H9 (cell line): ENCODE measurements around the gene MAP1B. TPM values are rescaled to one million over a fixed set of nuclear protein-coding genes. Genes with fewer than 3 reads are reported as not detected.

Experiments used
- DNase-seq: peaks from one replicate; pipeline ENCODE4 v3.0.0-alpha.2; 2017
- H2AFZ ChIP-seq: one replicate; pipeline ENCODE4 v1.6.1; 2013; ENCODE audit warnings: mild to moderate bottlenecking, low read length, control low read depth, moderate library complexity
- H2AK5ac ChIP-seq: 2 replicates; pipeline ENCODE4 v1.6.1; 2013; ENCODE audit warnings: low read length, control low read depth, mixed read lengths; ENCODE audit not compliant: insufficient read length
- H2BK120ac ChIP-seq: one replicate; pipeline ENCODE4 v1.6.1; 2013; ENCODE audit warnings: low read depth, mild to moderate bottlenecking, low read length, control low read depth, inconsistent platforms; ENCODE audit not compliant: poor library complexity, severe bottlenecking
- H2BK12ac ChIP-seq: 2 replicates; pipeline ENCODE4 v1.6.1; 2013; ENCODE audit warnings: low read length, control low read depth, mixed read lengths, low read depth; ENCODE audit not compliant: insufficient read length
- H2BK15ac ChIP-seq: 2 replicates; pipeline ENCODE4 v1.6.1; 2013; ENCODE audit warnings: low read depth, low read length, control low read depth
- H2BK20ac ChIP-seq: one replicate; pipeline ENCODE4 v1.6.1; 2013; ENCODE audit warnings: low read depth, mild to moderate bottlenecking, low read length, control low read depth, inconsistent platforms; ENCODE audit not compliant: poor library complexity, severe bottlenecking
- H2BK5ac ChIP-seq: 2 replicates; pipeline ENCODE4 v1.6.1; 2013; ENCODE audit warnings: low read length, control low read depth, mixed read lengths; ENCODE audit not compliant: insufficient read length
- H3K14ac ChIP-seq: 2 replicates; pipeline ENCODE4 v1.6.1; 2013; ENCODE audit warnings: low read length, control low read depth; ENCODE audit not compliant: insufficient read depth
- H3K18ac ChIP-seq: 2 replicates; pipeline ENCODE4 v1.6.1; 2013; ENCODE audit warnings: low read depth, mild to moderate bottlenecking, mixed read lengths, low read length, control low read depth; ENCODE audit not compliant: insufficient read length
- H3K23ac ChIP-seq: 2 replicates; pipeline ENCODE4 v1.6.1; 2013; ENCODE audit warnings: low read length, control low read depth, mixed read lengths, low read depth; ENCODE audit not compliant: insufficient read length
- H3K23me2 ChIP-seq: 2 replicates; pipeline ENCODE4 v1.6.1; 2013; ENCODE audit warnings: low read depth, mild to moderate bottlenecking, mixed read lengths, low read length, control low read depth; ENCODE audit not compliant: insufficient read length, poor library complexity, severe bottlenecking
- H3K27ac ChIP-seq: 2 replicates; pipeline ENCODE4 v1.5.1; 2013; ENCODE audit warnings: low read length, control low read depth, mixed read lengths, low read depth; ENCODE audit not compliant: insufficient read length
- H3K27me3 ChIP-seq: 2 replicates; pipeline ENCODE4 v1.6.1; 2013; ENCODE audit warnings: low read length, control low read depth, inconsistent platforms; ENCODE audit not compliant: insufficient read depth
- H3K4ac ChIP-seq: 2 replicates; pipeline ENCODE4 v1.6.1; 2013; ENCODE audit warnings: low read depth, mild to moderate bottlenecking, control low read depth, inconsistent platforms, low read length, moderate library complexity
- H3K4me1 ChIP-seq: 2 replicates; pipeline ENCODE4 v1.6.1; 2013; ENCODE audit warnings: low read length, control low read depth, inconsistent platforms; ENCODE audit not compliant: insufficient read depth
- H3K4me2 ChIP-seq: 2 replicates; pipeline ENCODE4 v1.6.1; 2013; ENCODE audit warnings: low read length, control low read depth, mixed read lengths; ENCODE audit not compliant: insufficient read length, insufficient read depth
- H3K56ac ChIP-seq: 2 replicates; pipeline ENCODE4 v1.6.1; 2013; ENCODE audit warnings: low read depth, mild to moderate bottlenecking, mixed read lengths, low read length, control low read depth; ENCODE audit not compliant: insufficient read length
- H3K79me1 ChIP-seq: 2 replicates; pipeline ENCODE4 v1.6.1; 2013; ENCODE audit warnings: low read depth, mild to moderate bottlenecking, moderate library complexity, low read length, control low read depth, inconsistent platforms; ENCODE audit not compliant: insufficient read depth, poor library complexity, severe bottlenecking
- H3K79me2 ChIP-seq: 2 replicates; pipeline ENCODE4 v1.6.1; 2013; ENCODE audit warnings: low read length, control low read depth, inconsistent platforms; ENCODE audit not compliant: insufficient read depth
- H3K9ac ChIP-seq: 2 replicates; pipeline ENCODE4 v1.6.1; 2013; ENCODE audit warnings: low read length, control low read depth, mixed read lengths; ENCODE audit not compliant: insufficient read length; ENCODE audit errors: extremely low read depth
- H3K9me3 ChIP-seq: one replicate; pipeline ENCODE4 v1.6.1; 2013; ENCODE audit warnings: low read depth, low read length, inconsistent platforms; ENCODE audit not compliant: control insufficient read depth
- H3T11ph ChIP-seq: one replicate; pipeline ENCODE4 v1.6.1; 2013; ENCODE audit warnings: mild to moderate bottlenecking, low read length, control low read depth, inconsistent platforms
- H4K20me1 ChIP-seq: one replicate; pipeline ENCODE4 v1.6.1; 2013; ENCODE audit not compliant: control insufficient read depth, insufficient read length, insufficient read depth
- H4K5ac ChIP-seq: 2 replicates; pipeline ENCODE4 v1.6.1; 2013; ENCODE audit warnings: low read depth, mild to moderate bottlenecking, mixed read lengths, low read length, control low read depth; ENCODE audit not compliant: insufficient read length
- H4K8ac ChIP-seq: replicated peaks from 2 replicates; pipeline ENCODE4 v1.6.1; 2013; ENCODE audit warnings: low read length, control low read depth, mixed read lengths, low read depth; ENCODE audit not compliant: insufficient read length
- H4K91ac ChIP-seq: 2 replicates; pipeline ENCODE4 v1.6.1; 2013; ENCODE audit warnings: low read depth, mild to moderate bottlenecking, moderate library complexity, mixed read lengths, low read length, control low read depth; ENCODE audit not compliant: insufficient read length
- H3K27ac Mint-ChIP-seq, 3 experiments: 2 replicates in 2 of 3; 3 replicates in 1 of 3; pipeline ENCODE4 v1.8.0; 2020 to 2021; ENCODE audit warnings: mixed read lengths in 3 of 3, mild to moderate bottlenecking in 1 of 3, moderate library complexity in 1 of 3
- H3K27me3 Mint-ChIP-seq: 2 replicates; pipeline ENCODE4 v1.8.0; 2021; ENCODE audit warnings: low read depth, mild to moderate bottlenecking, moderate library complexity, mixed read lengths
- H3K36me3 Mint-ChIP-seq, 3 experiments: 2 replicates in 2 of 3; 3 replicates in 1 of 3; pipeline ENCODE4 v1.8.0; 2020 to 2021; ENCODE audit warnings: low read depth in 3 of 3, mixed read lengths in 3 of 3; ENCODE audit not compliant: insufficient read depth in 1 of 3
- H3K4me1 Mint-ChIP-seq, 2 experiments: 2 replicates each; pipeline ENCODE4 v1.8.0; 2020; ENCODE audit warnings: mixed read lengths in 2 of 2
- H3K4me3 Mint-ChIP-seq, 2 experiments: 2 replicates in 1 of 2; 3 replicates in 1 of 2; pipeline ENCODE4 v1.8.0; 2020 to 2021; ENCODE audit warnings: mild to moderate bottlenecking in 2 of 2, mixed read lengths in 2 of 2, moderate library complexity in 1 of 2
- H3K9me3 Mint-ChIP-seq, 2 experiments: 2 replicates in 1 of 2; 3 replicates in 1 of 2; pipeline ENCODE4 v1.8.0; 2020; ENCODE audit warnings: mild to moderate bottlenecking in 2 of 2, mixed read lengths in 2 of 2, moderate library complexity in 1 of 2
- WGBS: extraction: QIAGEN DNeasy Blood & Tissue Kit; methylation state at CpG from one replicate; pipeline ENCODE4 v1.1.7; 2013; ENCODE audit warnings: missing lambda C conversion rate, low lambda C conversion rate, mixed read lengths; ENCODE audit not compliant: insufficient read length; ENCODE audit errors: extremely low coverage; 5-methylcytosine and 5-hydroxymethylcytosine counted together
- total RNA-seq: library from RNA; stranded (reverse); gene quantifications from 2 replicates; pipeline ENCODE4 v1.2.1, GENCODE V29; 2021
- TF ChIP-seq, protein P1 (sequence below): fragments of 200-600 bp; sonication (generic); conservative IDR thresholded peaks from 3 replicates; pipeline ENCODE4 v1.8.0; 2021; ENCODE audit warnings: antibody characterized with exemption, mild to moderate bottlenecking

MAP1B gene
- total RNA-seq, 1 experiment from 2014 or later = 67.5 TPM

DNA sequence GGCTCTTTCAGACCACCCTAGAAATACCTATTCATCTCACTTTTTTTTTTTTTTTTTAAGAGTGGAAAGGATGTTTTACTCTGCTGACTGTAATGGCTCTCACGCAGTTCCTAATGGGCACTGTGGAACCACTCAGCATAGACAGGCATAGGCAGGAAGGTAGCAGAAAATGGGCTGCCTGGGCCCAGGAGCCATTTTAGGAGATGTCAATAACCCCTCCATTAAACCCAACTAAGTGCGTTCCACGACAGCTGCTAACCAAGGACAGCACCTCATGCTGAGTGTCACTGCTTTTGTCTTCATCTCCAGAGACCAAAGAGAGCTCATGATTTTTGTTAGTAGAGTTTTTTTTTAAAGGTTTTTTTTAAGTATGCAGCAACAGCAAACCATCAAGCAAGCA lies 15.3 kb downstream of the MAP1B start:
- H3K14ac ChIP-seq = no peak overlapping the region
- no peak overlapping the region for H2AK5ac ChIP-seq
- no peak overlapping the region for H4K8ac ChIP-seq
- H3K9me3 ChIP-seq = no peaks in the 10 kb centered on the region
- peaks cover 2% of the 10 kb centered on the region; the same call in 1 of the 2 replicates for H3K79me2 ChIP-seq
- H3K9ac ChIP-seq = no peak overlapping the region
- TF ChIP-seq, protein P1, sequence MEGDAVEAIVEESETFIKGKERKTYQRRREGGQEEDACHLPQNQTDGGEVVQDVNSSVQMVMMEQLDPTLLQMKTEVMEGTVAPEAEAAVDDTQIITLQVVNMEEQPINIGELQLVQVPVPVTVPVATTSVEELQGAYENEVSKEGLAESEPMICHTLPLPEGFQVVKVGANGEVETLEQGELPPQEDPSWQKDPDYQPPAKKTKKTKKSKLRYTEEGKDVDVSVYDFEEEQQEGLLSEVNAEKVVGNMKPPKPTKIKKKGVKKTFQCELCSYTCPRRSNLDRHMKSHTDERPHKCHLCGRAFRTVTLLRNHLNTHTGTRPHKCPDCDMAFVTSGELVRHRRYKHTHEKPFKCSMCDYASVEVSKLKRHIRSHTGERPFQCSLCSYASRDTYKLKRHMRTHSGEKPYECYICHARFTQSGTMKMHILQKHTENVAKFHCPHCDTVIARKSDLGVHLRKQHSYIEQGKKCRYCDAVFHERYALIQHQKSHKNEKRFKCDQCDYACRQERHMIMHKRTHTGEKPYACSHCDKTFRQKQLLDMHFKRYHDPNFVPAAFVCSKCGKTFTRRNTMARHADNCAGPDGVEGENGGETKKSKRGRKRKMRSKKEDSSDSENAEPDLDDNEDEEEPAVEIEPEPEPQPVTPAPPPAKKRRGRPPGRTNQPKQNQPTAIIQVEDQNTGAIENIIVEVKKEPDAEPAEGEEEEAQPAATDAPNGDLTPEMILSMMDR = no peak
- Mint-ChIP-seq H3K9me3 (no peaks in the 10 kb centered on the region), H3K27me3 (no peaks in the 10 kb centered on the region), H3K36me3 (peaks cover 22 to 31% (median 25%) of the 10 kb centered on the region in 3 experiments; a peak in 6 of 7 replicates), H3K27ac (no peak overlapping the region; a peak in 2 of 7 replicates), H3K4me3 (peak overlapping the region in 1 of 2 experiments; percentile 60; a peak in 1 of 5 replicates), H3K4me1 (peaks cover 60 to 62% of the 10 kb centered on the region in 2 experiments)
- H3K4ac ChIP-seq = no peak overlapping the region
- no peak overlapping the region for H2BK12ac ChIP-seq
- H3K79me1 ChIP-seq = no peaks in the 10 kb centered on the region
- H2AFZ ChIP-seq = no peak overlapping the region
- H2BK15ac ChIP-seq = no peak overlapping the region
- no peak for DNase-seq
- H3K18ac ChIP-seq = no peak overlapping the region
- no peak overlapping the region for H2BK120ac ChIP-seq
- H3K56ac ChIP-seq = no peak overlapping the region
- no CpG with 5 or more reads among the region's 3 CpGs for WGBS
- H3K23ac ChIP-seq = no peak overlapping the region
- no peaks in the 10 kb centered on the region for H4K20me1 ChIP-seq
- no peak overlapping the region for H4K5ac ChIP-seq
- peaks cover 14% of the 10 kb centered on the region for H3K4me1 ChIP-seq
- peak overlapping the region; percentile 48 for H3K4me2 ChIP-seq
- H2BK20ac ChIP-seq = no peak overlapping the region
- H3T11ph ChIP-seq = no peak overlapping the region
- no peaks in the 10 kb centered on the region for H3K23me2 ChIP-seq
- no peak overlapping the region for H2BK5ac ChIP-seq
- H4K91ac ChIP-seq = no peak overlapping the region
- no peak overlapping the region for H3K27ac ChIP-seq
- H3K27me3 ChIP-seq = no peaks in the 10 kb centered on the region
